ENCODE results near the gene YJEFN3. TPM values are rescaled to one million over a fixed set of nuclear protein-coding genes. Genes with fewer than 3 reads are reported as not detected.

YJEFN3 gene
- total and polyA plus RNA-seq, 2 of the 8 experiments (the other 6 are each of a cell fraction or from before 2014, with no cell fraction given) = 5.7 to 9.4 TPM

- FAIRE-seq (no peak), DNase-seq (ENCODE audit: low read depth in 1 of 2, low spot score in 2 of 2) (no peak)
- Histone ChIP-seq H3K56ac (replicated peaks; ENCODE audit: insufficient read length, low read depth, low read length) (no peak overlapping the region), H2BK12ac (ENCODE audit: low read depth, low read length) (no peak overlapping the region), H3K23me2 (ENCODE audit: low read depth, low read length) (no peaks in the 10 kb centered on the region), H3K9me3 (ENCODE audit: insufficient read depth in 2 of 2, low read depth in 1 of 2, low read length in 1 of 2) (no peaks in the 10 kb centered on the region), H3K27me3 (replicated peaks in 1 of 4; ENCODE audit: control insufficient read depth in 3 of 4, extremely low read depth in 1 of 4, insufficient read depth in 3 of 4, low read length in 3 of 4) (no peaks in the 10 kb centered on the region; a peak in 1 of 7 replicates), H3K27ac (ENCODE audit: low read depth, low read length) (no peak overlapping the region), H2BK20ac (ENCODE audit: low read length) (no peak overlapping the region), H3K18ac (ENCODE audit: extremely low read depth, low read length) (no peak overlapping the region), H4K20me1 (replicated peaks in 1 of 2; ENCODE audit: control insufficient read depth in 1 of 2, insufficient read depth in 2 of 2, low read length in 2 of 2) (peaks cover 0 to 2% of the 10 kb centered on the region in 2 experiments), H4K91ac (replicated peaks; ENCODE audit: insufficient read length, low read length) (no peak overlapping the region), H3K79me1 (ENCODE audit: low read depth, low read length) (no peaks in the 10 kb centered on the region), H4K5ac (ENCODE audit: insufficient read length, low read depth, low read length) (no peak overlapping the region), H3K4me3 (ENCODE audit: extremely low read depth in 1 of 4, insufficient read depth in 2 of 4, low read depth in 3 of 4, low read length in 4 of 4) (no peak overlapping the region), H2BK5ac (ENCODE audit: low read depth, low read length) (no peak overlapping the region), H3K14ac (ENCODE audit: insufficient read length) (no peak overlapping the region), H3K4ac (replicated peaks; ENCODE audit: insufficient read length, low read depth, low read length) (no peak overlapping the region), H3K4me1 (replicated peaks in 1 of 4; ENCODE audit: control insufficient read depth in 3 of 4, insufficient read depth in 4 of 4, low read length in 3 of 4) (peaks cover 0 to 2% (median 0%) of the 10 kb centered on the region in 4 experiments; a peak in 1 of 7 replicates), H2BK15ac (ENCODE audit: low read length) (0 out of 2 replicates have a peak overlapping the region, but pooled peaks have one; percentile 61), H3K9ac (replicated peaks in 1 of 4; ENCODE audit: extremely low read depth in 1 of 4, low read depth in 3 of 4, low read length in 3 of 4) (no peak overlapping the region), H2BK120ac (replicated peaks; ENCODE audit: low read depth, low read length) (no peak overlapping the region), H3K79me2 (ENCODE audit: control insufficient read depth in 1 of 2, insufficient read depth in 2 of 2, low read length in 2 of 2) (no peaks in the 10 kb centered on the region), H3K36me3 (ENCODE audit: control insufficient read depth in 2 of 4, insufficient read depth in 4 of 4, low read length in 3 of 4) (no peaks in the 10 kb centered on the region), H3K23ac (ENCODE audit: insufficient read length) (no peak overlapping the region), H4K8ac (ENCODE audit: extremely low read depth, insufficient read depth, low read length) (no peak overlapping the region), H3K4me2 (ENCODE audit: insufficient read depth in 1 of 2, low read depth in 2 of 2, low read length in 2 of 2) (no peak overlapping the region), H2AFZ (ENCODE audit: low read length) (no peak overlapping the region), H2AK5ac (ENCODE audit: low read depth, low read length) (no peak overlapping the region)
- ChIA-PET CTCF (ENCODE audit: partially characterized antibody) (interaction anchor here (1.0 to 11.1 kb wide), 2 partner anchors 27 to 63 kb away, joined by 3 to 101 read pairs; partner anchors contain the start of gene GMIP), POLR2A (ENCODE audit: partially characterized antibody) (interaction anchor here (1.1 to 1.6 kb wide), 2 partner anchors 21 to 47 kb away, joined by 3 to 4 read pairs; partner anchors contain the start of gene LPAR2)
- 94% methylated on average over 13 of the region's 13 CpGs; no CpG with 5 or more reads in 1 of the 2 experiments for WGBS, 2 experiments (ENCODE audit: extremely low coverage in 1 of 2, insufficient coverage in 1 of 2, insufficient read length in 1 of 2, insufficient replicate concordance in 2 of 2, low coverage in 1 of 2, low lambda C conversion rate in 2 of 2, missing lambda C conversion rate in 1 of 2)
- no peak for TF ChIP-seq CBX8 (IDR thresholded peaks at IDR 0.05; ENCODE audit: borderline replicate concordance, low read depth, low read length)
- TF ChIP-seq RAD21 (IDR thresholded peaks at IDR 0.05 in 1 of 2, conservative IDR thresholded peaks at IDR 0.05 in 1 of 2; ENCODE audit: low read depth in 2 of 2, low read length in 2 of 2) = no peak
These were observed 52.7 kb downstream of the YJEFN3 start for GRCh38 chr19:19581391-19581790.

All from H1 (cell line).